Right lobe of liver (tissue), 6 donors: ENCODE results near the gene ALG14. TPM values are rescaled to one million over a fixed set of nuclear protein-coding genes. Genes with fewer than 3 reads are reported as not detected.
A peak's percentile ranks its signal among the peaks of the same experiment; 100 is the strongest.

Experiments
- ATAC-seq, 4 donors: fragments of 200-7000 bp; cut with Tn5 transposase; one replicate each; pipeline ENCODE4 v1.9.1; 2020; ENCODE audit warnings: mild to moderate bottlenecking in 4 of 4, moderate library complexity in 4 of 4
- DNase-seq, 3 donors: peaks; one replicate each; pipeline ENCODE4 v3.0.0-alpha.2; 2020
- H3K27ac ChIP-seq, 3 donors: fragments of 200-600 bp; one replicate each; pipeline ENCODE4 v1.8.0; 2022
- H3K27me3 ChIP-seq, 2 donors: fragments of 200-600 bp; one replicate each; pipeline ENCODE4 v1.8.0; 2022
- H3K36me3 ChIP-seq, 4 donors: fragments of 200-600 bp; sonication (generic) in 1 of 4; one replicate each; pipeline versions ENCODE4 v1.5.1 to v1.8.0; 2017 to 2022; ENCODE audit warnings: control low read depth in 1 of 4
- H3K4me1 ChIP-seq, 4 donors: fragments of 200-600 bp; sonication (generic) in 1 of 4; one replicate each; pipeline versions ENCODE4 v1.5.1 to v1.8.0; 2017 to 2022; ENCODE audit warnings: control low read depth in 1 of 4
- H3K4me3 ChIP-seq, 3 donors: fragments of 200-600 bp; one replicate each; pipeline ENCODE4 v1.8.0; 2022
- H3K9me3 ChIP-seq, 4 donors: fragments of 200-600 bp; sonication (generic) in 1 of 4; one replicate each; pipeline versions ENCODE4 v1.5.1 to v1.8.0; 2017 to 2022; ENCODE audit warnings: control low read depth in 1 of 4
- CTCF ChIP-seq, 4 donors: fragments of 200-600 bp in 3 of 4; fragments of 450-650 bp in 1 of 4; IDR thresholded peaks; one replicate each; pipeline versions ENCODE4 v1.5.1 to v1.8.0; 2016 to 2022; ENCODE audit warnings: antibody characterized with exemption in 4 of 4, mild to moderate bottlenecking in 2 of 4
- POLR2A ChIP-seq: fragments of 450-650 bp; IDR thresholded peaks from one replicate; pipeline ENCODE4 v1.6.1; 2017; ENCODE audit warnings: antibody characterized with exemption, mild to moderate bottlenecking
- WGBS: methylation state at CpG from one replicate; pipeline ENCODE4 v1.1.6; 2018; ENCODE audit warnings: low coverage, low lambda C conversion rate; ENCODE audit not compliant: insufficient coverage; ENCODE audit errors: missing lambda C conversion rate; 5-methylcytosine and 5-hydroxymethylcytosine counted together
- intact Hi-C, 2 donors: fragments of 100-400 bp; cut with DNase I; formaldehyde crosslinking; loops; one replicate each; pipeline versions ENCODE4 v1.11.2 to v1.14.1; 2022
- total RNA-seq, 6 experiments: library from RNA; depleted of rRNA in 2 of 6; stranded (reverse); fragments of >200 nt in 2 of 6; fragmentation: NEBNext Ultra II Directional in 3 of 6; extraction: Animal tissue kit (Norgen Biotek cat#: 25700) in 3 of 6; gene quantifications; one replicate each; pipeline versions ENCODE4 v1.1.0 to v1.2.4, GENCODE V29; 2016 to 2023
- donor health status: DM: no; HTN: yes; CAD: no.
- donor health status: DM: no; HTN: no; CAD: no.
- donor health status: DM: no; HTN: no; CAD: no.
- donor health status: DM: no; HTN: yes; CAD: no.
- donor health status: DM: no; HTN: yes; CAD: no.

Gene ALG14
- total RNA-seq, 6 experiments from 2014 or later, result 1.5 to 8.3 (median 5.0) TPM

GRCh38 chr1:94925561-94926125 is 147.1 kb downstream of the ALG14 start:
- peaks cover 0 to 63% (median 7%) of the 10 kb centered on the region in 4 donors for H3K4me1 ChIP-seq
- intact Hi-C loops, result no loop called here

GRCh38 chr1:94925004-94925403 is 147.7 kb downstream of the ALG14 start:
- 6% methylated on average over 2 of the region's 2 CpGs for WGBS
- Histone ChIP-seq H3K27ac (peak overlapping the region; percentile 94 to 99 (median 98)), H3K9me3 (no peaks in the 10 kb centered on the region), H3K4me3 (peak overlapping the region; percentile 64 to 81 (median 71)), H3K27me3 (no peaks in the 10 kb centered on the region), H3K4me1 (peaks cover 0 to 63% (median 5%) of the 10 kb centered on the region in 4 donors), H3K36me3 (no peaks in the 10 kb centered on the region)
- ATAC-seq (no peak), DNase-seq (no peak)
- no peak for TF ChIP-seq POLR2A
- no peak for TF ChIP-seq CTCF (IDR thresholded peaks at IDR 0.05)
- intact Hi-C loops, result no loop called here

More at GRCh38 chr1:94925561-94926125, 147.1 kb downstream of the ALG14 start:
- Histone ChIP-seq H3K27me3 (no peaks in the 10 kb centered on the region), H3K9me3 (no peaks in the 10 kb centered on the region), H3K27ac (peak overlapping the region; percentile 94 to 99 (median 98)), H3K36me3 (no peaks in the 10 kb centered on the region), H3K4me3 (peak overlapping the region; percentile 64 to 81 (median 71))
- DNase-seq (peak; percentile 60 to 63 (median 61)), ATAC-seq (peak; percentile 4 to 34 (median 15))
- 3% methylated on average over 22 of the region's 23 CpGs for WGBS
- peak in 1 of 4 donors; percentile 5 for TF ChIP-seq CTCF (IDR thresholded peaks at IDR 0.05)
- TF ChIP-seq POLR2A, result peak; percentile 50

Other genes with a start within 250 kb of the ALG14 start
- gene CNN3, start 145.8 kb downstream of the ALG14 start, total RNA-seq, result 100 to 1,000 TPM in 2 of 6 experiments, 10 to 100 TPM in 4; 90.5 to 125 (median 99.3) TPM
- 100 to 1,000 TPM in 3 of 6 experiments, 10 to 100 TPM in 3; 45.6 to 181 (median 106) TPM for gene TLCD4, start 44.4 kb upstream of the ALG14 start, total RNA-seq
- gene RWDD3, start 161.3 kb upstream of the ALG14 start, total RNA-seq, result 10 to 100 TPM in 2 of 6 experiments, 1 to 10 TPM in 4; 3.3 to 13.2 (median 8.0) TPM